G401.6 (cell line): Measurements from ENCODE around the gene ANGPTL7.
"Not testable (repeated sequence)": the region's sequence is repeated elsewhere in the genome, so short reads cannot be mapped to it uniquely, and the experiment has no call there.

Source experiments
- FAIRE-seq: peaks from 2 replicates; lab custom pipeline; 2012; peaks lifted over from hg19 to GRCh38; lab: Jason Lieb, UNC

ANGPTL7 gene

DNA sequence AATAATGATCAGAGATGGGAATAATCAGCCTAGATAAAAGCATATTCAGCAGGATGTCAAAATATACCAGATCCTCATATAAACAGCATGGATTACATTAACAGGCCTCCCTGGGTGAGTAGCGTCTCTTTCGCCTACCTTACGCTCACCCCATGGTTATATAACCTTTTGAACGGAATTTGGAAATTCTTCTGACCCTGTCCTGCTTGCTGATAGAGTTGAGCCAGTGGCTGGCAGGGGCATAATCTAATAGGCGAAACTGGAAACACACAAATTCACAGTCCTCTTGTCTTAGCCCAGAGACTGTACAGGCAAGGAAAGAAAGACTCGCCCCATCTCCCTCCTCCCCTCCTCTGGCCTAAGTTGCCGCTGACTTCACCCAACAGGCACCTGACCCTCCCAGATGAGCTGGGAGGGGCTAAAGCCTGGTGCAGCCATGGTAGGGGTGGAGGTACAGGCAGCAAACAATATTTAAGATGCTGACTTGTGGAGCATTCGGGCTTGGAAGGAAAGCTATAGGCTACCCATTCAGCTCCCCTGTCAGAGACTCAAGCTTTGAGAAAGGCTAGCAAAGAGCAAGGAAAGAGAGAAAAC, at the start of gene ANGPTL7:
Gene ANGPTL7 (plus strand): TSS at position 498 of the 594 bp plus-strand sequence. CDS start 225 bp downstream, outside the sequence.
- FAIRE-seq = no peak

DNA sequence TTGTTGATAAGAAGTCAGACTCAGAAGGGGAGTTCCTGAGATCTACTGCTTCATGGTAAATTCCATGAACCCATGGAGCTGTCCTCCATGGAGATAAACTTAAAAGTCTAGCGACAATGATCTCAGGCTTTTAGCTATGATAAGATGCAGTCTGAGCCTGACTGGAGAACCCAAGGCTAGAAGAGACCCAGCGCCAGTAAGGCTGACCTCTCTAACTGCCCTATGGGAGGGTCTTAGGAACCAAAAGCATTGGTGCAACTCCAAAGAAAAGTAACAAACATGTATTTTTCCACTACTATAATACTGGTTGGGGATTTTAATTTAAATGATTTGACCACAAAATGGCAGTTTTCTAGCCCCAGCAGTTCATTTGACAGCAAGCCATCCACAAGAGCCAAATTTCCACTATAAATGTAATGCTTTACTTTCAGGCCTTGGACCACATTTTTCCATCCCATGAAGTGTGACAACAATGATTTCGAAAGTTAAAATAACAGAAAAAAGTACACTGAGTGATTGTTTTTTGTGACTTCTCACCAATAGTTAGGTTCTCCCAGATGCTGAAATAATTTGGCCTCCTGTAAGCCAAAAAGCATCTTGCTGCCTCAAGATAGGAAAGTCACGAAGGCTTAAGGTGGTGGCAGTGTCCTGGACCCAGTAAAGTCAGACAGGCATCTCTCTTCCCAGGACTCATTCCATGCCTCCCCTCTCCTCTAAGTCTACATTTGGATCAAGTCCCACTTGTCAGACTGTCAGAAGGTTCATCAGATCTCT, 46.4 kb upstream of the ANGPTL7 start:
- no peak for FAIRE-seq

DNA sequence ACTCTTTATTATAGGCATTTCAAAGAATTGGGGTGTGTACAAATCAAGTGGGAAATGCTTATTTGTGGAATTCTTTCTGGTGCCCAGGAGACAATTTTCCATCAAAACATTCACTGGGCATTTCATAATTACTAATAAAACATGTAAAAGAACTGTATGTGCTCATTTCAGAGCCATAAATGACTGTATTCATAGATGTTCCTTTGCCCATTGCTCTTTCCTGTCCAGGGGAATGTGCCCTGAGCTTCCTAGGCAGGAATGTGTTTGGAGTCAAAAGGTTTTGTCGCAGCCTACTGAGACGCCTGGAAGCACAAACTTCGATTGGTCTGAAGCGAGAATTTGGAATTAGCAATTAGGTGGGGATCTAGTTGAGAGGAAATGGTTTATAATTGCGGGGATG, 45.8 kb upstream of the ANGPTL7 start:
- FAIRE-seq = no peak

DNA sequence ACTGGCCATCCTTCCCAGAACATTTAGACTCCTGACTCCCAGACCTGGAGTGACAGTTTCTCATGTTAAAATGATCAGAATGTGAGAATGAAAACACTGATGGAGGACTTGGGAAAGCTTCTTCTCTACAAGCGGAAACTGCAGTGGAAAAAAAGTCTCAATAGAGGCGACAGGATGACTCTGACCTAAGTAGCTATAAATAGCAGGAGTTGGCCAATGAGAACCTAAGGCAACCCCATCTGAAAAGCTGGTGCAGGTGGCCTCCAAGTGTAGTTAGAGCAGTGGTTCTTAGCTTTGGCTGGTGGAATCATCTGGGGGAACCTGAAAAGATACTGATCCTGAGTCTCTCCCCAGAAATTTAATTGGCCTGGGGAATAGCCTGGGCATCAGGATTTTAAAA, 45.2 kb upstream of the ANGPTL7 start:
- no peak for FAIRE-seq

- no peak for FAIRE-seq
Observed at GRCh38 chr1:11144570-11145256, 44.4 kb upstream of the ANGPTL7 start.

DNA sequence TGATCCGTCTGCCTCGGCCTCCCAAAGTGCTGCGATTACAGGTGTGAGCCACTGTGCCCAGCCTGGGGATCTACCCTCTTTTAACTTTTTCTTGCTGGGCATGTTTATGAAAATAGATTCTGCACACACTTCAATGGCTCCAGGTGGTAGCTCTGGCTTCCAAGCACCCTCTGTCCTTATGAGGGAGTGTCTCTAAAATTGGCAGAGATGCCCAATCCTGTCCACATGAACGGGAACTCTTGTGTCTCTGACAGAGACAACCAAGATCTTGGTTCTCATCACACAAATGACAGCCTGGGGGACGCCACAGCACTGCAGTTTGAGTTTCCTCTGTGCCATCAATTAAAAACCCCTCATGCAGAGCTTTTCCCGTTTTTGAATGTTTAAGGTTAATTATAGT, 43.4 kb upstream of the ANGPTL7 start:
- no peak for FAIRE-seq

GRCh38 chr1:11147197-11147770, 41.9 kb upstream of the ANGPTL7 start:
- FAIRE-seq = no peak

DNA sequence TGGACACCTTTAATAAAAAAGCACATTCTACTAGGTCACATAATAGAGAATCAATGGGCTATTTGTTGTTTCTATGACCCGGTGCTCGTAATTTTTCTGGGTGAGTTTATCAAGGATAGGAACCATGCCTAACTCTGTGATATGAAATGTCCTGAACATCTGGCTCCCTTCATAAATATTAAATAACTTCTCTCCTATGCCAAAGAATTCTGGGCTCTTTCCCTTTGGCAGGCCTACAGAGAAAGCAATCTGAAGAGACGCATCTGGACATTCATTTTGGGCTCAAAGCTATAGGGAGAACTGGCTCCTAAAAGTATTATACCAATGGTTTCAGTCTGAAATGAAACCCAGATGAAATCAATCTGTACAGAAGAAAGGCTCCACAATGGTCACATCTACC, 38.8 kb upstream of the ANGPTL7 start:
- FAIRE-seq = no peak

GRCh38 chr1:11151114-11151513, 38.0 kb upstream of the ANGPTL7 start:
- no peak for FAIRE-seq

DNA sequence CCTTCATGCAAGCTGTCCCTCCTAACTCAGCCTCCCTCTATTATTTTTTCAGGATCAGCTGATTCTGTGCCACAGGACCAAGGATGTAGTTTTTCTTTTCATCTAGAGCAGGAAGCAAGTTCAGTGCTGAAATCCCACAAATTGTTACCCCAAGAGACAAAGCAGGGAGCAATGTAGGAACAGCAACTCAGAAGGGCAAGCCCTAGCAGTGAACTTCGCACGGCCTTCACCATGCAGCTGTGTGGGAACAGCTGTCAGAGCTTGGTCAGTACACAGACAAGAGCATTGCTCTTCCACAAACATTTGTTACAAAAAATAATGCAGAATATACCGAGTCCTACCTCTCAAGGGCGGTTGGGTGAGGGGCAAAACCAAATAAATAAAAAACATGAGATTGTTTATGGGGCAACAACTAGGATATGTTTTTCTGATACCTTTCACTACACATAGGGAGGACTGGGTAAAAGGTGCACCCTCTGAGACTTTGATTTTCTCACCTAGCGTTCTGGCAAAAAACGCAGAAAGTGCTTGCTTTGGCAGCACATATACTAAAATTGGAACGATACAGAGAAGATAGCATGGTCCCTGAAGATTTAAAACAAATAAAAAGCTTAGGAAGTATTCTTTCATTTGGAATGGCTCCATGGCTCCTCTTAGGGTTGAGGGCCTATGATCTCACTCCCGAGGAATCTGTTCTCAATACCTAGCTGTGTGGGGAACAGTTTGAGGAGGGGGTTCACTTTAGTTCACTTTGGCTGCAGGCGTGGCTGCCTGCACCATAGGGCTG, 37.1 kb upstream of the ANGPTL7 start:
- no peak for FAIRE-seq

- FAIRE-seq = no peak
Observed at GRCh38 chr1:11152755-11153154, 36.4 kb upstream of the ANGPTL7 start.

GRCh38 chr1:11153184-11153583, 36.0 kb upstream of the ANGPTL7 start:
- no peak for FAIRE-seq

GRCh38 chr1:11156441-11156840, 32.7 kb upstream of the ANGPTL7 start:
- no peak for FAIRE-seq

- FAIRE-seq = no peak
Observed at GRCh38 chr1:11156963-11157362, 32.2 kb upstream of the ANGPTL7 start.

DNA sequence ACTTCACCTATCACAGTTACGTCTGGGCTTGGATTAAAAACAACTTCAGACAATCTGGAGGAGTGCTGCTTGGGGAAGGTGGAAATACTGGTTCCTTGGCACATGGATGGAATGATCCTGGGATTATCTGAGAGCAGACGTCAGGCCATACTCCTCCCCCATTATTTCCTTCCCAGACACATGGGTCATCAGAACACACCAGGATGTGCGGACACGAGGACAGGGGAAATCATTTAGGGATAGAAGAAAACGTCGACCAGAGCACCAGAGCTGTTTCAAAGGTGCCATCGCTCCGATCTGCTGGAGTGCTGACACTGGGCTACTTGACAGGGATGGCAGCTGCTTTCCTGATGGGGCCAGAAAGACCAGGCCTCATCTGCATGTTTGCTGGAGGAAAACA, 31.8 kb upstream of the ANGPTL7 start:
- FAIRE-seq = no peak

- no peak for FAIRE-seq
Observed at GRCh38 chr1:11157867-11158266, 31.3 kb upstream of the ANGPTL7 start.

DNA sequence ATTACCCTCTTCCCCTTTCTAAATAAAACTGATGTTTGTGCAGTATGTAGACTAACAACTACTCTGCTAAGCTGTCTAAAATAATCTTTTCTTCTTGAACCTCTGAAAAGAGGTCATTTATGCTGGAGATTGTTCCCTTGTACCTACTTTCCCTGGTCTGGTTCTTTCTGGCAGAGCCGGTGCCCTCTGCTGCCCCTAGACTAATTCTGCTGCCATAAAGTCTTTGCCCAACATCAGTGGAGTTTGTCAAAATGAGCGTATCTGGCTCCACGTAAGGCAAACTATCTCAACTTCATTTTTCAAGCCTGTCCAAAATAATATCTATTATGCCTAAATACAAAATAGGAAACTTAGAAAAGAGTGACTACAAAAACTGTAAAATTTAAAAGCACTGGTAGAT, 30.9 kb upstream of the ANGPTL7 start:
- FAIRE-seq = no peak

DNA sequence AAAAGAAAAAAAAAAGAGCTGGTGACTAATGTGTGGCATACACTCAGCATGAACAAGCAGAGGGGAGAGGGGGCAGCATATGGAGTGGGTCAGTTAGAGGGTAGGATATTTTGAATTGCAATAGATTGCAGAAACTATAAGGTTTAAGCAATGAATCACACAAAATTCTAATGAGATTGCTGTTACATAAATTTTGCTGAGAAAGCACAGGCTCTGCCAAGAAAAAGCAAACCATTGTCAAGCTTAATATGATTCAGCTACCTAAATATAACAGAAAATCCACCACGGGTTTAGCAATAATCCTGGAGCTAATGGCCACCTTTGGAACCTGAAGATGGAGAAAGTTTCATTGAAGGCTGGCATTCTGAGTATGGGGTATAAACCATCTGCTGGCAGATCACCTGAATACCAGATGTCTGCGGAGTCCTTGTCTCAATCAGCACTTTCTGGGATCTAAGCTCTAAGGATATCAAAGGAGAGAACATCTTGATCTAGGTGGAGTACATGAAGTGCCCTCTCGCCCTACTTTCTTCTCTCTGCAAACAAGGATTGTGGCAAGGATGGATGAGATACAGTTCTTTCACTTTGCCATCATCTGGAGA, 30.3 kb upstream of the ANGPTL7 start:
- FAIRE-seq = no peak

GRCh38 chr1:11162752-11163151, 26.4 kb upstream of the ANGPTL7 start:
- FAIRE-seq = not testable (repeated sequence)

GRCh38 chr1:11166744-11167143, 22.4 kb upstream of the ANGPTL7 start:
- FAIRE-seq = not testable (repeated sequence)

GRCh38 chr1:11168731-11169130, 20.4 kb upstream of the ANGPTL7 start:
- FAIRE-seq = no peak

- FAIRE-seq = no peak
Observed at GRCh38 chr1:11169202-11169601, 20.0 kb upstream of the ANGPTL7 start.
